ENCODE data around the gene GLP1R.

GRCh38 chr6:39041072-39041471 lies 7.5 kb upstream of the GLP1R start:
- no peak for TF ChIP-seq CTCF (IDR thresholded peaks at IDR 0.05)
- TF ChIP-seq POLR2A (IDR thresholded peaks at IDR 0.05): no peak
- TF ChIP-seq POLR2AphosphoS5 (IDR thresholded peaks at IDR 0.05): no peak

All from breast epithelium (tissue), 3 donors.